A673 (cell line): ENCODE results near the gene BFSP2.

ENCODE experiments used
- CTCF ChIP-seq: fragments of 300-800, 200-600 bp; sonication (generic); conservative IDR thresholded peaks from 2 replicates; pipeline ENCODE4 v1.5.1; 2017; ENCODE audit warnings: low read depth, mild to moderate bottlenecking, antibody characterized with exemption, low read length, moderate library complexity, mixed read lengths
- EZH2 ChIP-seq: fragments of 200-600 bp; sonication (generic); IDR thresholded peaks from 2 replicates; pipeline ENCODE4 v1.6.1; 2017; ENCODE audit warnings: borderline replicate concordance, low read depth, mild to moderate bottlenecking, mixed read lengths, antibody characterized with exemption, low read length; ENCODE audit not compliant: poor library complexity, severe bottlenecking

GRCh38 chr3:133374708-133375402 lies 25.0 kb upstream of the BFSP2 start:
- TF ChIP-seq CTCF, result no peak
- TF ChIP-seq EZH2, result no peak
